ENCODE results near the gene GALNT10. TPM values are rescaled to one million over a fixed set of nuclear protein-coding genes. Genes with fewer than 3 reads are reported as not detected.

The GALNT10 gene
- total and polyA plus RNA-seq, 8 donors: 5.3 to 76.4 (median 27.4) TPM

DNA sequence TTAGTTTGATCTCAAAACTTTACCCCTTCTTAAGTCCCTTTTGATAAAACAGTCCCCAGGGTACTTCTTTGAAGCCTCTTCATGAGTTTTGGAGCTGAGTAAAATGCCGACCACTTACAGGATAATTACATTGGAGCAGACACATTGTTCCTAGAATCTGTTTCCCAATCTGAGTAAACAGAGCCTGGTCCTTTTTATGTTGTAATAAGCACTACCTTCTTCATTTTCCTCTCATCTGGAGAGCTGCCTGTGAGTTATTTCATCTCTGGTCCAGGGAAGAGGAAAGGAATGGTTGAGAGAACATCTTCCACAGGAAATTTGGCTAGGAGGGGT is 26.3 kb upstream of the GALNT10 start:
- H3K4me3 ChIP-seq: no peak overlapping the region
- intact Hi-C loops (cut with DNase I; ENCODE audit: low total_unique reads): no loop called here
- no peaks in the 10 kb centered on the region for H3K36me3 ChIP-seq
- H3K27ac ChIP-seq: no peak overlapping the region
- TF ChIP-seq POLR2A (IDR thresholded peaks at IDR 0.05) (no peak), EP300 (IDR thresholded peaks at IDR 0.05) (no peak), POLR2AphosphoS5 (IDR thresholded peaks at IDR 0.05) (no peak)
- TF ChIP-seq, protein P1, sequence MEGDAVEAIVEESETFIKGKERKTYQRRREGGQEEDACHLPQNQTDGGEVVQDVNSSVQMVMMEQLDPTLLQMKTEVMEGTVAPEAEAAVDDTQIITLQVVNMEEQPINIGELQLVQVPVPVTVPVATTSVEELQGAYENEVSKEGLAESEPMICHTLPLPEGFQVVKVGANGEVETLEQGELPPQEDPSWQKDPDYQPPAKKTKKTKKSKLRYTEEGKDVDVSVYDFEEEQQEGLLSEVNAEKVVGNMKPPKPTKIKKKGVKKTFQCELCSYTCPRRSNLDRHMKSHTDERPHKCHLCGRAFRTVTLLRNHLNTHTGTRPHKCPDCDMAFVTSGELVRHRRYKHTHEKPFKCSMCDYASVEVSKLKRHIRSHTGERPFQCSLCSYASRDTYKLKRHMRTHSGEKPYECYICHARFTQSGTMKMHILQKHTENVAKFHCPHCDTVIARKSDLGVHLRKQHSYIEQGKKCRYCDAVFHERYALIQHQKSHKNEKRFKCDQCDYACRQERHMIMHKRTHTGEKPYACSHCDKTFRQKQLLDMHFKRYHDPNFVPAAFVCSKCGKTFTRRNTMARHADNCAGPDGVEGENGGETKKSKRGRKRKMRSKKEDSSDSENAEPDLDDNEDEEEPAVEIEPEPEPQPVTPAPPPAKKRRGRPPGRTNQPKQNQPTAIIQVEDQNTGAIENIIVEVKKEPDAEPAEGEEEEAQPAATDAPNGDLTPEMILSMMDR (IDR thresholded peaks at IDR 0.05): no peak
- H3K4me1 ChIP-seq: peaks cover 0 to 6% (median 3%) of the 10 kb centered on the region in 4 donors
- H3K9me3 ChIP-seq: no peaks in the 10 kb centered on the region
- DNase-seq: no peak
- peaks cover 0 to 9% (median 0%) of the 10 kb centered on the region in 3 donors for H3K27me3 ChIP-seq
- 33 to 66% (median 42%) methylated on average over 1 of the region's 1 CpG for WGBS, 5 donors

DNA sequence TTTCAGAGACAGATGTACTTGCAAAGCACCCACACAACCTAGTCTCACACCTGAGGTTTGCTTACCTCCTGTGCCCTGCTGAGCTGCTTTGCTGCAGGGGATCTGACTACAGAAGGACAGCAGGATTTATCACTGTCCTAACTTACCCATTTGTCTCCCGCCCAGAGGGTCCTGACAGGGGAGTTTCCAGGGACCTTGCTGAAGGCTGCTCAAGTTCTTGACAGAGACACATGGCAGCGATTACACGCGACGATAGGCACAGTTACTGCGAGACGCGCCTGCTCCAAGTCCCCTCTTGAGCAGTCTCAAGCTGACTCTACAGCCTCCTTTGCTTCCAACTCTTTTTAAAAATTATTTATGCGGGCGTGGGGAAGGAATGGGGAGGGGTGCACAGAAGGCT is 24.6 kb upstream of the GALNT10 start:
- no peaks in the 10 kb centered on the region for H3K9me3 ChIP-seq
- peaks cover 0 to 6% (median 3%) of the 10 kb centered on the region in 4 donors for H3K4me1 ChIP-seq
- no peaks in the 10 kb centered on the region for H3K36me3 ChIP-seq
- no peak for TF ChIP-seq POLR2AphosphoS5 (IDR thresholded peaks at IDR 0.05)
- TF ChIP-seq EP300 (IDR thresholded peaks at IDR 0.05): no peak
- TF ChIP-seq, protein P1 (IDR thresholded peaks at IDR 0.05): no peak
- no peak for DNase-seq
- WGBS, 5 donors: 41 to 69% (median 61%) methylated on average over 10 of the region's 10 CpGs
- peaks cover 0 to 9% (median 0%) of the 10 kb centered on the region in 3 donors for H3K27me3 ChIP-seq
- H3K27ac ChIP-seq: no peak overlapping the region
- intact Hi-C loops (cut with DNase I; ENCODE audit: low total_unique reads): no loop called here
- no peak overlapping the region for H3K4me3 ChIP-seq

DNA sequence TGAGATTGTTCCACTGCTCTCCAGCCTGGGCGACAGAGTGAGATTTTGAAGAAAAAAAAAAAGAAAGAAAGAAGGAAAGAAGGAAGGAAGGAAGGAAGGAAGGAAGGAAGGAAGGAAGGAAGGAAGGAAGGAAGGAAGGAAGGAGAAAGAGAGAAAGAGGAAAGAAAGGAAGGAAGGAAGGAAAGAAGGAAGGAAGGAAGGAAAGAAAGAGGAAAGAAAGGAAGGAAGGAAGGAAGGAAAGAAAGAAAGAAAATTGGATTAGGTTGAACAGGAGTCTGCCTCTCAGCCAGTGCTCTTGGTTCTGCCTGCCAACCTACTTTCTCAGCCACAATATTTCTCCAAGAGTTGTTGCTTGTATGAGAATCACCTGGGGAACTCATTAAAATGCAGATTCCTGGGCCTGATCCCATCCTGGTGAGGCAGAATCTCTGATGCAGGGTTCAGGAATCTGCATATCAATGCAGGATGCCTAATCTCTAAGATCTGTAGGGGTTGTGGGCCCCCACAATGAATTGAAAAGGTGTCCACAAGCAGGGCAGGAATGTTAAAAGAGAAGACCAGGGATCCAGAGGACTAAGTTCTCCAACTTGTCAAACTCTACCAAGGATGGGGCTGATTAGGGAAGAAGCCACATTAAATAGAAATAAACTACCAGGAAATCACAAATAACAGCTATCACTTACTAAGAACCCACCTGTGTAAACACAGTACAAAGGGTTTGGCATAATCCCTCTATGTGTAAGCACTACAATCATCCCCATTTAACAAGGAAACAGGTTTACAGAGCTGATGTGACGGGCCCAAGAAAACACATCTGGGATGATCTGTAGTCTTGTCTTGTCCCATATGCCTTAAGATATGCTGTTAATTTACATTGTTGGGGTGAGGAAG is 23.4 kb upstream of the GALNT10 start:
- TF ChIP-seq POLR2AphosphoS5 (IDR thresholded peaks at IDR 0.05) (no peak), POLR2A (IDR thresholded peaks at IDR 0.05) (no peak), EP300 (IDR thresholded peaks at IDR 0.05) (no peak)
- TF ChIP-seq, protein P1 (IDR thresholded peaks at IDR 0.05): no peak
- 48 to 91% (median 60%) methylated on average over 2 of the region's 2 CpGs for WGBS, 5 donors
- no peak overlapping the region for H3K4me3 ChIP-seq
- H3K36me3 ChIP-seq: no peaks in the 10 kb centered on the region
- DNase-seq: no peak
- H3K27me3 ChIP-seq: peaks cover 0 to 12% (median 0%) of the 10 kb centered on the region in 3 donors
- intact Hi-C loops (cut with DNase I; ENCODE audit: low total_unique reads): no loop called here
- no peak overlapping the region for H3K27ac ChIP-seq
- H3K4me1 ChIP-seq: peaks cover 0 to 6% (median 3%) of the 10 kb centered on the region in 4 donors
- no peaks in the 10 kb centered on the region for H3K9me3 ChIP-seq

DNA sequence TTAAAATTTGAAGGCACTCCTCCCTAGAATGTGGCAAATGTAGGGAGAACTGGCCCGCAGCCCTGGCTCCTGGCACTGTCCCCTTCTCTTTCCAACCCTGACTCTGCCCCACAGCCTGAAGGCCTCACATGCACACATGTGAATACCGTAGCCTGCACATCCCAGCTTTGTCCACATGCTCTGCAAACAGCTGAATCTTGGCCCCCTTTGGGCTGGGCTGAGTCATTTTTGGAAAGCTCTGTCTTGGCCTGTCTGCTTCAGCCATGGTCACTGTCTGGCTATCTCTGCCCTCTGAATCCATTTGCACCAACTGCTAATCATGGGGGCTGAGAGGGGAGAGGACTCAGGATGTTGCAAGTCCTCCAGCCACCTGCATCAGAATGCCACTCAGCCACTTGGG is 22.1 kb upstream of the GALNT10 start:
- Histone ChIP-seq H3K27me3 (peaks cover 0 to 12% (median 0%) of the 10 kb centered on the region in 3 donors), H3K36me3 (no peaks in the 10 kb centered on the region), H3K27ac (no peak overlapping the region), H3K4me1 (peaks cover 0 to 5% (median 0%) of the 10 kb centered on the region in 4 donors), H3K9me3 (no peaks in the 10 kb centered on the region), H3K4me3 (no peak overlapping the region)
- 41 to 60% (median 42%) methylated on average over 2 of the region's 2 CpGs for WGBS, 5 donors
- intact Hi-C loops (cut with DNase I; ENCODE audit: low total_unique reads): no loop called here
- TF ChIP-seq, protein P1 (IDR thresholded peaks at IDR 0.05): no peak
- TF ChIP-seq POLR2A (IDR thresholded peaks at IDR 0.05) (no peak), POLR2AphosphoS5 (IDR thresholded peaks at IDR 0.05) (no peak), EP300 (IDR thresholded peaks at IDR 0.05) (no peak)
- no peak for DNase-seq

All from stomach (tissue), 9 donors.